ENCODE data around the gene CACNB4. TPM values are rescaled to one million over a fixed set of nuclear protein-coding genes. Genes with fewer than 3 reads are reported as not detected.
A peak's percentile ranks its signal among the peaks of the same experiment; 100 is the strongest.

Gene CACNB4
- polyA plus RNA-seq, 2 of the 4 experiments (the other 2 are of a cell fraction), result 0.25 to 0.53 TPM

GRCh38 chr2:151967829-151968722 lies 130.8 kb downstream of the CACNB4 start (continued):
- TF ChIP-seq HEYL (CRISPR knock-in tag; IDR thresholded peaks at IDR 0.05) (no peak), ELK1 (IDR thresholded peaks at IDR 0.05; ENCODE audit: low read depth, low read length) (no peak)

DNA sequence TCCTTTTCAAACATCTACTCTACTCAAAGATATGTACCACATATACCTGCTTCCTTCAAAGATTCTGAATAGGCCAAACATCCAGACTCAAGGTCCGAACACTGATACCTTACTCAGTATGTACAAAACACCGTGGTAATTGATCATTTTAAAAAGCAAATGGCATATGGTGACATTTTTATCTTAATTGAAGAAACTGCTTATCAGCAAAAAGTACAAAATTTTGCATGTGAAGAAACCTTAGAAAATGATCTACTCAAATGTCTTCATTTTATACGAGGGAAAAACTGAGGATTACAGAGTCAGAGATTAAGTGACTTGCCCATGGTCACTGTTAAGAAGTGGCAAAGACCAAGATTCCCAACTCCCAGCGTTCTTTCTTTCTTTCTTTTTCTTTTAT lies 133.0 kb downstream of the CACNB4 start:
- TF ChIP-seq HOXA7 (CRISPR knock-in tag; IDR thresholded peaks at IDR 0.05) (no peak), MAFK (IDR thresholded peaks at IDR 0.05; ENCODE audit: partially characterized antibody) (peak; percentile 76), HEYL (CRISPR knock-in tag; IDR thresholded peaks at IDR 0.05) (no peak), MAZ (IDR thresholded peaks at IDR 0.05; ENCODE audit: borderline replicate concordance, low read depth, low read length) (no peak), RAD21 (conservative IDR thresholded peaks at IDR 0.05 in 1 of 2, IDR thresholded peaks at IDR 0.05 in 1 of 2) (no peak), HOXB5 (CRISPR knock-in tag; IDR thresholded peaks at IDR 0.05) (no peak), SREBF2 (IDR thresholded peaks at IDR 0.05) (no peak), FOSL2 (IDR thresholded peaks at IDR 0.05) (no peak), FOSL2 (CRISPR knock-in tag; IDR thresholded peaks at IDR 0.05) (no peak)
- POLR2A ChIA-PET, result no interaction called here
- H3K4me1 ChIP-seq, result no peaks in the 10 kb centered on the region
- no peak overlapping the region for H3K27ac ChIP-seq
- no peak for DNase-seq (ENCODE audit: low read depth in 1 of 2, low spot score in 1 of 2)
- H3K4me2 ChIP-seq, result no peak overlapping the region
- no peak overlapping the region for H3K4me3 ChIP-seq
- FAIRE-seq, result no peak
- 50% methylated on average over 4 of the region's 4 CpGs for WGBS (ENCODE audit: missing lambda C conversion rate)
- no peaks in the 10 kb centered on the region for H3K9me3 ChIP-seq
- CTCF ChIA-PET, result no interaction called here
- ATAC-seq, result no peak

- 61% methylated on average over 4 of the region's 4 CpGs for WGBS (ENCODE audit: missing lambda C conversion rate)
- POLR2A ChIA-PET, result no interaction called here
- no peak for TF ChIP-seq HES2 (IDR thresholded peaks at IDR 0.05)
- no peak for TF ChIP-seq BHLHE40 (IDR thresholded peaks at IDR 0.05; ENCODE audit: low read depth, low read length)
- no peak for TF ChIP-seq HEYL (CRISPR knock-in tag; IDR thresholded peaks at IDR 0.05)
- no peak for TF ChIP-seq ZSCAN20 (CRISPR knock-in tag; IDR thresholded peaks at IDR 0.05)
- TF ChIP-seq NPAS2 (CRISPR knock-in tag; IDR thresholded peaks at IDR 0.05; ENCODE audit: borderline replicate concordance), result no peak
- TF ChIP-seq ELK1 (IDR thresholded peaks at IDR 0.05; ENCODE audit: low read depth, low read length), result no peak
- no peak for TF ChIP-seq POLR2AphosphoS2 (conservative IDR thresholded peaks at IDR 0.05; ENCODE audit: low read length)
- ATAC-seq (no peak), FAIRE-seq (no peak), DNase-seq (ENCODE audit: low read depth in 1 of 2, low spot score in 1 of 2) (no peak)
- Histone ChIP-seq H3K4me3 (no peak overlapping the region), H3K27ac (no peak overlapping the region), H3K9me3 (no peaks in the 10 kb centered on the region), H3K4me1 (no peaks in the 10 kb centered on the region), H3K4me2 (no peak overlapping the region)
- CTCF ChIA-PET, result interaction anchor here (1.5 kb wide), 1 partner anchor 14 kb away, joined by 4 read pairs; no protein-coding TSS in a partner anchor
These were observed 137.3 kb downstream of the CACNB4 start for GRCh38 chr2:151961558-151961957.

GRCh38 chr2:151959238-151959637 lies 139.6 kb downstream of the CACNB4 start:
- no peak for DNase-seq (ENCODE audit: low read depth in 1 of 2, low spot score in 1 of 2)
- H3K4me1 ChIP-seq, result no peaks in the 10 kb centered on the region
- no peak overlapping the region for H3K27ac ChIP-seq
- H3K4me3 ChIP-seq, result no peak overlapping the region
- ATAC-seq, result no peak
- TF ChIP-seq, protein P1, sequence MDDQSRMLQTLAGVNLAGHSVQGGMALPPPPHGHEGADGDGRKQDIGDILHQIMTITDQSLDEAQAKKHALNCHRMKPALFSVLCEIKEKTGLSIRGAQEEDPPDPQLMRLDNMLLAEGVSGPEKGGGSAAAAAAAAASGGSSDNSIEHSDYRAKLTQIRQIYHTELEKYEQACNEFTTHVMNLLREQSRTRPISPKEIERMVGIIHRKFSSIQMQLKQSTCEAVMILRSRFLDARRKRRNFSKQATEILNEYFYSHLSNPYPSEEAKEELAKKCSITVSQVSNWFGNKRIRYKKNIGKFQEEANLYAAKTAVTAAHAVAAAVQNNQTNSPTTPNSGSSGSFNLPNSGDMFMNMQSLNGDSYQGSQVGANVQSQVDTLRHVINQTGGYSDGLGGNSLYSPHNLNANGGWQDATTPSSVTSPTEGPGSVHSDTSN (IDR thresholded peaks at IDR 0.05), result no peak
- no peak for TF ChIP-seq EHMT2 (IDR thresholded peaks at IDR 0.05; ENCODE audit: low read depth)
- POLR2A ChIA-PET, result no interaction called here
- WGBS (ENCODE audit: missing lambda C conversion rate), result 100% methylated on average over 1 of the region's 1 CpG
- FAIRE-seq, result no peak
- H3K9me3 ChIP-seq, result no peaks in the 10 kb centered on the region
- H3K4me2 ChIP-seq, result no peak overlapping the region
- CTCF ChIA-PET, result no interaction called here
